A549 (cell line): Measurements from ENCODE around the gene GXYLT2. TPM values are rescaled to one million over a fixed set of nuclear protein-coding genes. Genes with fewer than 3 reads are reported as not detected.

Source experiments
- ATAC-seq, 2 experiments: fragments of 200-7000 bp in 1 of 2; fragments of >200 bp in 1 of 2; cut with Nextera tagmentation in 1 of 2; cut with Tn5 transposase in 1 of 2; 3 replicates each; pipeline versions ENCODE4 v1.8.0 to v1.9.1; 2018 to 2020; ENCODE audit warnings: mild to moderate bottlenecking in 1 of 2, moderate library complexity in 1 of 2
- CTCF ChIA-PET: fragments of 300-600 bp; sonication (Branson Sonifier 250); formaldehyde crosslinking; extraction: SDS; loops from one replicate; lab custom pipeline; 2021; ENCODE audit warnings: antibody characterized with exemption, inconsistent platforms; lab: Yijun Ruan, JAX
- POLR2A ChIA-PET: fragments of 350-600 bp; formaldehyde crosslinking; extraction: SDS; loops from one replicate; lab custom pipeline; 2021; ENCODE audit warnings: antibody characterized with exemption, inconsistent platforms; lab: Yijun Ruan, JAX
- DNase-seq, 2 experiments: peaks; one replicate each; pipeline versions ENCODE4 v3.0.0 to v3.0.0-alpha.2; 2011 to 2016; ENCODE audit warnings: low read depth in 1 of 2, low spot score in 1 of 2
- FAIRE-seq: peaks from 2 replicates; lab custom pipeline; 2011; peaks lifted over from hg19 to GRCh38; lab: Jason Lieb, UNC
- H3K27ac ChIP-seq, 2 experiments: fragments of >200 bp; sonication (Bioruptor Twin); formaldehyde crosslinking; 3 replicates each; pipeline ENCODE4 v1.5.1; 2016 to 2017
- H3K4me1 ChIP-seq: fragments of >200 bp; sonication (Bioruptor Twin); formaldehyde crosslinking; 3 replicates; pipeline ENCODE4 v1.6.1; 2016
- H3K4me2 ChIP-seq: fragments of >200 bp; sonication (Bioruptor Twin); formaldehyde crosslinking; 3 replicates; pipeline ENCODE4 v1.6.1; 2016
- H3K4me3 ChIP-seq: fragments of >200 bp; sonication (Bioruptor Twin); formaldehyde crosslinking; 3 replicates; pipeline ENCODE4 v1.5.1; 2016
- H3K9me3 ChIP-seq: fragments of >200 bp; sonication (Bioruptor Twin); formaldehyde crosslinking; 3 replicates; pipeline ENCODE4 v1.6.1; 2016
- CHD4 ChIP-seq: fragments of 200-600 bp; sonication (generic); IDR thresholded peaks from 2 replicates; pipeline ENCODE4 v1.6.1; 2016; ENCODE audit warnings: antibody characterized with exemption, mild to moderate bottlenecking, borderline replicate concordance
- CTCF ChIP-seq: fragments of >200 bp; sonication (Bioruptor Twin); formaldehyde crosslinking; IDR thresholded peaks from 3 replicates; pipeline ENCODE4 v1.5.1; 2016
- E2F6 ChIP-seq: IDR thresholded peaks from 2 replicates; pipeline ENCODE4 v1.6.1; 2012; ENCODE audit warnings: low read depth, borderline replicate concordance
- EHMT2 ChIP-seq: fragments of 200-600 bp; sonication (generic); IDR thresholded peaks from 2 replicates; pipeline ENCODE4 v1.6.1; 2016; ENCODE audit warnings: antibody characterized with exemption, low read depth, mild to moderate bottlenecking, moderate library complexity
- EP300 ChIP-seq, 2 experiments: fragments of >200 bp; sonication (Bioruptor Twin); formaldehyde crosslinking; IDR thresholded peaks; 2 replicates in 1 of 2; 3 replicates in 1 of 2; pipeline ENCODE4 v1.6.1; 2016 to 2017
- ESRRA ChIP-seq: fragments of 150-350 bp; IDR thresholded peaks from 2 replicates; pipeline ENCODE4 v1.6.1; 2014; ENCODE audit warnings: mild to moderate bottlenecking, low read length, borderline replicate concordance
- HOXB5 ChIP-seq: fragments of 250-450 bp; sonication (Bioruptor Pico); IDR thresholded peaks from 2 replicates; pipeline ENCODE4 v1.5.0; 2020; ENCODE audit warnings: mild to moderate bottlenecking, moderate library complexity
- KDM1A ChIP-seq: fragments of 200-600 bp; sonication (generic); IDR thresholded peaks from 2 replicates; pipeline ENCODE4 v1.6.1; 2016; ENCODE audit warnings: low read depth, mild to moderate bottlenecking
- MAFK ChIP-seq: fragments of 450-650 bp; IDR thresholded peaks from 2 replicates; pipeline ENCODE4 v1.6.1; 2014; ENCODE audit not compliant: partially characterized antibody
- NFE2L2 ChIP-seq: fragments of 150-350 bp; conservative IDR thresholded peaks from 2 replicates; pipeline ENCODE4 v1.6.1; 2014; ENCODE audit warnings: low read length
- NPAS2 ChIP-seq: fragments of 250-450 bp; sonication (Bioruptor Pico); IDR thresholded peaks from 2 replicates; pipeline ENCODE4 v1.8.0; 2022; ENCODE audit warnings: mild to moderate bottlenecking, moderate library complexity, borderline replicate concordance
- POLR2A ChIP-seq: IDR thresholded peaks from 2 replicates; pipeline ENCODE4 v1.6.1; 2012; ENCODE audit warnings: mild to moderate bottlenecking, low read length
- POLR2AphosphoS2 ChIP-seq: conservative IDR thresholded peaks from 2 replicates; pipeline ENCODE4 v1.6.1; 2012; ENCODE audit warnings: low read length, improper control_type of control experiment, inconsistent platforms
- REST ChIP-seq: fragments of 200-600 bp; sonication (generic); IDR thresholded peaks from 2 replicates; pipeline ENCODE4 v1.6.1; 2016; ENCODE audit warnings: antibody characterized with exemption, mild to moderate bottlenecking, moderate library complexity
- RFX5 ChIP-seq: fragments of 450-650 bp; IDR thresholded peaks from 2 replicates; pipeline ENCODE4 v1.7.1; 2014; ENCODE audit warnings: antibody characterized with exemption, mild to moderate bottlenecking, moderate library complexity
- ZC3H11A ChIP-seq: fragments of 450-650 bp; IDR thresholded peaks from 2 replicates; pipeline ENCODE4 v1.6.1; 2014; ENCODE audit warnings: antibody characterized with exemption, mild to moderate bottlenecking
- ZFP36 ChIP-seq: fragments of 450-650 bp; IDR thresholded peaks from 2 replicates; pipeline ENCODE4 v1.6.1; 2014; ENCODE audit warnings: borderline replicate concordance; ENCODE audit not compliant: partially characterized antibody
- ZNF302 ChIP-seq: fragments of 250-450 bp; sonication (Bioruptor Pico); IDR thresholded peaks from 2 replicates; pipeline ENCODE4 v1.9.0; 2021; ENCODE audit warnings: inconsistent platforms, mild to moderate bottlenecking, moderate library complexity
- WGBS: methylation state at CpG from one replicate; pipeline ENCODE4 v1.1.6; 2017; ENCODE audit errors: missing lambda C conversion rate; 5-methylcytosine and 5-hydroxymethylcytosine counted together
- polyA plus RNA-seq, 4 experiments: library from polyadenylated mRNA; depleted of rRNA in 3 of 4; stranded (reverse); fragments of >200 nt; fragmentation: RNase III in 1 of 4; extraction: RNeasy Plus Mini Kit Qiagen cat#74134 plus additional on column Dnase treatment in 1 of 4; gene quantifications; 2 replicates in 3 of 4; 3 replicates in 1 of 4; pipeline ENCODE4 v1.2.3, GENCODE V29; 2011 to 2017
- TF ChIP-seq, protein P1 (sequence below): fragments of 250-450 bp; sonication (Bioruptor Pico); IDR thresholded peaks from 2 replicates; pipeline ENCODE4 v1.5.0; 2021; ENCODE audit warnings: mild to moderate bottlenecking, moderate library complexity, borderline replicate concordance
- TF ChIP-seq, protein P2 (sequence below): fragments of 450-650 bp; IDR thresholded peaks from 2 replicates; pipeline ENCODE4 v1.6.1; 2014; ENCODE audit warnings: antibody characterized with exemption
- TF ChIP-seq, protein P3 (sequence below): fragments of >200 bp; sonication (Bioruptor Twin); formaldehyde crosslinking; IDR thresholded peaks from 3 replicates; pipeline ENCODE4 v1.6.1; 2016

The GXYLT2 gene
- polyA plus RNA-seq, 2 of the 4 experiments (the other 2 are of a cell fraction) = 1.9 to 3.3 TPM

GRCh38 chr3:73024836-73025235, 137.0 kb downstream of the GXYLT2 start:
- FAIRE-seq = no peak
- ChIA-PET CTCF (interaction anchor here (1.0 to 1.2 kb wide), 2 partner anchors 28 to 30 kb away, joined by 3 to 4 read pairs; partner anchors contain the start of gene PPP4R2), POLR2A (interaction anchor here (0.9 kb wide), 1 partner anchor 15 kb away, joined by 3 read pairs; no protein-coding TSS in a partner anchor)
- no peak for DNase-seq
- ATAC-seq = peak in 1 of 2 experiments; percentile 22; a peak in 1 of 6 replicates
- Histone ChIP-seq H3K9me3 (no peaks in the 10 kb centered on the region), H3K4me1 (peaks cover 35% of the 10 kb centered on the region), H3K4me2 (no peak overlapping the region), H3K4me3 (no peak overlapping the region), H3K27ac (no peak overlapping the region)
- TF ChIP-seq, protein P1, sequence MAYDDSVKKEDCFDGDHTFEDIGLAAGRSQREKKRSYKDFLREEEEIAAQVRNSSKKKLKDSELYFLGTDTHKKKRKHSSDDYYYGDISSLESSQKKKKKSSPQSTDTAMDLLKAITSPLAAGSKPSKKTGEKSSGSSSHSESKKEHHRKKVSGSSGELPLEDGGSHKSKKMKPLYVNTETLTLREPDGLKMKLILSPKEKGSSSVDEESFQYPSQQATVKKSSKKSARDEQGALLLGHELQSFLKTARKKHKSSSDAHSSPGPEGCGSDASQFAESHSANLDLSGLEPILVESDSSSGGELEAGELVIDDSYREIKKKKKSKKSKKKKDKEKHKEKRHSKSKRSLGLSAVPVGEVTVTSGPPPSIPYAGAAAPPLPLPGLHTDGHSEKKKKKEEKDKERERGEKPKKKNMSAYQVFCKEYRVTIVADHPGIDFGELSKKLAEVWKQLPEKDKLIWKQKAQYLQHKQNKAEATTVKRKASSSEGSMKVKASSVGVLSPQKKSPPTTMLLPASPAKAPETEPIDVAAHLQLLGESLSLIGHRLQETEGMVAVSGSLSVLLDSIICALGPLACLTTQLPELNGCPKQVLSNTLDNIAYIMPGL (CRISPR knock-in tag) = no peak
- TF ChIP-seq, protein P2, sequence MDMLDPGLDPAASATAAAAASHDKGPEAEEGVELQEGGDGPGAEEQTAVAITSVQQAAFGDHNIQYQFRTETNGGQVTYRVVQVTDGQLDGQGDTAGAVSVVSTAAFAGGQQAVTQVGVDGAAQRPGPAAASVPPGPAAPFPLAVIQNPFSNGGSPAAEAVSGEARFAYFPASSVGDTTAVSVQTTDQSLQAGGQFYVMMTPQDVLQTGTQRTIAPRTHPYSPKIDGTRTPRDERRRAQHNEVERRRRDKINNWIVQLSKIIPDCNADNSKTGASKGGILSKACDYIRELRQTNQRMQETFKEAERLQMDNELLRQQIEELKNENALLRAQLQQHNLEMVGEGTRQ = peak; percentile 4; the same call in 1 of the 2 replicates

DNA sequence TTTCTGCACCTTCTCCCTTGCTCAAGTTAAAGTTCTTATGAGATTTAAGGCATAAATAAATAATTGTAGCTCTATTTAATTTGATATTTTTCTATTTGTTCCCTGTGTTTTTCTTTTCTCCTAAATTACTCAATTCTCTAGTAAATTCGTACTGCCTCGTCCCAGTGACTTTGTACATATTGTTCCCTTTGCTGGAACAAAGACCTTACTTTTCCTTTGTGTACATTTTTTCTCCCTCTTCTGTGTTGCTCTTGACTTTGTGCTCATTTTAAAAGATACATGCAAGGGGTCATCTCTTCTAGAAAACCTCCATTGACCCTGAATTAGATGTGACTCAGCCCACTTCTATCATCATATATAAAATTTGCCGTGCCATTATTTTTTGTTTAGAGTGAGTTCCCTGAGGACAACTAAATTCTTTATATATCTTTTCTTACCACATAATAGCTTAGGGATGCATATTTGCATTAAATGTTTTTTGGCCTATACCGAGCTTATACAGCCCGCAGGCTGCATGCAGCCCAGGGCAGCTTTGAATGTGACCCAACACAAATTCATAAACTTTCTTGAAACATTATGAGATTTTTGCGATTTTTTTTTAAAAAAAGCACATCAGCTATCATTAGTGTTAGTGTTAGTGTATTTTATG, 138.4 kb downstream of the GXYLT2 start:
- FAIRE-seq (no peak), DNase-seq (no peak), ATAC-seq (no peak)
- POLR2A ChIA-PET = interaction anchor here (0.7 kb wide), 1 partner anchor 29 kb away, joined by 5 read pairs; the partner anchor contains the start of gene PPP4R2
- H3K27ac ChIP-seq = no peak overlapping the region
- H3K4me3 ChIP-seq = no peak overlapping the region
- H3K4me2 ChIP-seq = no peak overlapping the region
- TF ChIP-seq CHD4 = no peak
- no peak for TF ChIP-seq CTCF
- TF ChIP-seq POLR2A = no peak
- no peak for TF ChIP-seq MAFK
- TF ChIP-seq HOXB5 (CRISPR knock-in tag) = no peak
- TF ChIP-seq KDM1A = no peak
- no peak for TF ChIP-seq EHMT2
- no peak for TF ChIP-seq E2F6
- TF ChIP-seq POLR2AphosphoS2 = no peak
- TF ChIP-seq RFX5 = no peak
- TF ChIP-seq NPAS2 = no peak
- no peak for TF ChIP-seq ZNF302 (CRISPR knock-in tag)
- no peak for TF ChIP-seq ESRRA
- TF ChIP-seq, protein P3, sequence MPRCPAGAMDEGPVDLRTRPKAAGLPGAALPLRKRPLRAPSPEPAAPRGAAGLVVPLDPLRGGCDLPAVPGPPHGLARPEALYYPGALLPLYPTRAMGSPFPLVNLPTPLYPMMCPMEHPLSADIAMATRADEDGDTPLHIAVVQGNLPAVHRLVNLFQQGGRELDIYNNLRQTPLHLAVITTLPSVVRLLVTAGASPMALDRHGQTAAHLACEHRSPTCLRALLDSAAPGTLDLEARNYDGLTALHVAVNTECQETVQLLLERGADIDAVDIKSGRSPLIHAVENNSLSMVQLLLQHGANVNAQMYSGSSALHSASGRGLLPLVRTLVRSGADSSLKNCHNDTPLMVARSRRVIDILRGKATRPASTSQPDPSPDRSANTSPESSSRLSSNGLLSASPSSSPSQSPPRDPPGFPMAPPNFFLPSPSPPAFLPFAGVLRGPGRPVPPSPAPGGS = no peak
- TF ChIP-seq ZC3H11A = no peak
- no peak for TF ChIP-seq REST
- TF ChIP-seq NFE2L2 = no peak
- TF ChIP-seq EP300 (IDR thresholded peaks at IDR 0.05) = no peak
- TF ChIP-seq ZFP36 = no peak
- H3K4me1 ChIP-seq = peaks cover 25% of the 10 kb centered on the region
- H3K9me3 ChIP-seq = no peaks in the 10 kb centered on the region
- 80% methylated on average over 6 of the region's 6 CpGs for WGBS
- CTCF ChIA-PET = interaction anchor here (1.0 to 1.2 kb wide), 2 partner anchors 11 to 29 kb away, joined by 3 read pairs; partner anchors contain the start of gene PPP4R2
